Measurements from ENCODE around the gene KAT8.

Gene KAT8

GRCh38 chr16:31120129-31120528 lies 2.7 kb downstream of the KAT8 start:
- no peak for TF ChIP-seq CTCF (IDR thresholded peaks at IDR 0.05; ENCODE audit: low read depth, low read length)
- no peak overlapping the region for H3K4me3 ChIP-seq (ENCODE audit: low read depth, low read length)

DNA sequence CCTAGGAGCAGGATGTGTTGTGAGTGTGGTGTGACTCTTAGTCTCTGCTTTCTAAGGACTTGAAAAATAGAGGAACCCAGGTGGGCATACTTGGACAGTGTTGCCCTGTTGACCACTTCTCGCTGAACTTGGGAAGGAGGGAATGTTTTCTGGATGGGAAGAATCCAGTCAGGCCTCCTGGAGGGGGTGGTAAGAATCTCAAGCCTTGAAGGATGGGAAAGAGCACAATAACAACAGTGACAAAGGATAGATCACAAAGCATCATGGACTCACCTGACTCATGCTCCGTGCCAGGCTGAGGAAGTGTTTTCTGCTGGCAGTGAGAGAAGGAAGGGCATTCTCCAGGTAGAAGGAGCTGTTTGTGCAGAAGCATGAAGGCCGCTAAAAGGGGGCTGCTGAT lies 8.4 kb downstream of the KAT8 start:
- H3K4me3 ChIP-seq (ENCODE audit: low read depth, low read length) = no peak overlapping the region
- TF ChIP-seq CTCF (IDR thresholded peaks at IDR 0.05; ENCODE audit: low read depth, low read length) = no peak

- no peak overlapping the region for H3K4me3 ChIP-seq (ENCODE audit: low read depth, low read length)
- no peak for TF ChIP-seq CTCF (IDR thresholded peaks at IDR 0.05; ENCODE audit: low read depth, low read length)
These were observed 9.7 kb downstream of the KAT8 start for GRCh38 chr16:31127182-31127581.

DNA sequence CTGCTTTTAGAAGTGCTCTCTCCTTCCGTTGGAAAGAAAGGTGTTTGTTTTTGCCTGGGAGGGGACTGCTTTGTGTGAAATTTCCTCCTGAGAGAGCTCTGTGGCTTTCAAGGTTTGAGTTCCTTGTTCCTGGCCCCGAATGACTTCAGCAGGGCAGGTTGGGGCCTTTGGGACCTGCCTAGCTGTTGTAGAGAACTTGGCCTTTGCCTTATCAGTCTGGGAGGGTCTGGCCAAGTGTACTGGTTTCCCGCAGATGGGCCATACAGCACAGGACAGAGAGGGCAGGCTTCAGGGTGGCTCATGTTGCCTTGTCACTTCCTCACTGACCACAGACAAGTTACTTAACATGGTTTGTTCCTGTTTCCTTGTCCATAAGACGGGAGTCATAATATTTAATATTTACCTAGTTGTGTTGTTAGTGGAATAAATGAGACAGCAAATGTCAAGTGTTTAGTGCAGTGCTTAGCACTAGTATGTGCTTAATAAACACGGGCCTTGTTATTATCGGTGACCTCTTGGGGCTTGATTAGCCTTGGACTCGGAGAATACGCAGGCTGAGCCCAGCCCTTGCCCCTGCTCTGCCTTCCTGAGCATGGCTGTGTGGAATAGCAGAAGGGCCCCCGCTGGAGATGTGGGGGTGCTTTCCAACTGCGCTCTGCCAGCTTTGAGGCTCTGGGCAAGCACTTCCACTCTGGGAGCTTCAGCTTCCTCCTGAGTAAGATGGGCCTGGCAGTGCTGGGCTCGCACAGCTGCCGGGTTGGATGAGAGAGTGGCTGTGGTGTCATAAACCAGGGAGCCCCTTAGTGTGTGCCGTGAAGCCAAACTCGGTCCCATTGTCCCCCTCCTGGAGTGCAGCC lies 11.5 kb downstream of the KAT8 start:
- no peak overlapping the region for H3K4me3 ChIP-seq (ENCODE audit: low read depth, low read length)
- no peak for TF ChIP-seq CTCF (IDR thresholded peaks at IDR 0.05; ENCODE audit: low read depth, low read length)

GRCh38 chr16:31129568-31130335 lies 12.3 kb downstream of the KAT8 start:
- no peak for TF ChIP-seq CTCF (IDR thresholded peaks at IDR 0.05; ENCODE audit: low read depth, low read length)
- no peak overlapping the region for H3K4me3 ChIP-seq (ENCODE audit: low read depth, low read length)

- H3K4me3 ChIP-seq (ENCODE audit: low read depth, low read length) = no peak overlapping the region
- TF ChIP-seq CTCF (IDR thresholded peaks at IDR 0.05; ENCODE audit: low read depth, low read length) = no peak
These were observed 12.9 kb downstream of the KAT8 start for GRCh38 chr16:31130336-31130891.

DNA sequence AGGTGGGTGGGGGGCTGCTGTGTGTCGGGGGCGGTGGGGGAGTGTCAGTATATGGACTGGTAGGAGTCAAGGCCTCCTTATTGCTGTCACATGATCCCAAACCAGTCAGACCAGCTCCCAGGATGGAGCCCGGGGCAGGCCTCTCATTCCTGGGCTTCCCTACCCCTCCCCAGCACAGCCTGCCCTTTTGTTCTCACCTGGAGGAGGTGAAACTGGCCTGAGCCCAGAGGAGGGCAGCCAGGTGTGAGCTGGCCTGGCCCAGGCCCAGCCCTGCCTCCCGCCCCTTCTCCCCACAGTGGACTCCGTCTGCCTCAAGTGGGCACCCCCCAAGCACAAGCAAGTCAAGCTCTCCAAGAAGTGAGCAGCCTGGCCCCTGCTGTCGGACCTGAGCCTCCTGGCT lies 13.4 kb downstream of the KAT8 start:
- H3K4me3 ChIP-seq (ENCODE audit: low read depth, low read length) = no peak overlapping the region
- no peak for TF ChIP-seq CTCF (IDR thresholded peaks at IDR 0.05; ENCODE audit: low read depth, low read length)

Data from WI38 (cell line).